ENCODE data around the gene RPP14.

- TF ChIP-seq CTCF (IDR thresholded peaks at IDR 0.05) = no peak
- TF ChIP-seq EP300 (IDR thresholded peaks at IDR 0.05) = no peak
- TF ChIP-seq POLR2A (IDR thresholded peaks at IDR 0.05) = no peak
Measured at GRCh38 chr3:58355179-58355578, 49.1 kb downstream of the RPP14 start.

Data from ovary (tissue), 3 donors.